CD1c-positive myeloid dendritic cell (primary cell): ENCODE results near the gene MAP2K3.

Source experiments
- DNase-seq: peaks from one replicate; pipeline ENCODE4 v3.0.0-alpha.2; 2016; ENCODE audit errors: extremely low spot score

Gene MAP2K3

GRCh38 chr17:21252796-21253645, 31.5 kb upstream of the MAP2K3 start, which contains the start of gene NATD1:
TSS of gene NATD1 (minus strand) at chr17:21253410. CDS start at chr17:21253264, 146 bp downstream.
- DNase-seq: peak; percentile 91

GRCh38 chr17:21253646-21254441, 30.7 kb upstream of the MAP2K3 start:
- no peak for DNase-seq

- DNase-seq: no peak
These were observed 25.9 kb upstream of the MAP2K3 start for GRCh38 chr17:21258593-21258992.

- DNase-seq: no peak
These were observed 22.1 kb upstream of the MAP2K3 start for GRCh38 chr17:21262259-21262993.

- no peak for DNase-seq
These were observed 21.1 kb upstream of the MAP2K3 start for GRCh38 chr17:21263376-21263775.

- DNase-seq: no peak
These were observed 15.8 kb upstream of the MAP2K3 start for GRCh38 chr17:21268596-21269188.

- no peak for DNase-seq
These were observed 15.1 kb upstream of the MAP2K3 start for GRCh38 chr17:21269394-21269793.

GRCh38 chr17:21271454-21272183, 12.9 kb upstream of the MAP2K3 start:
- no peak for DNase-seq

- DNase-seq: no peak
These were observed 12.3 kb upstream of the MAP2K3 start for GRCh38 chr17:21272250-21272649.

- DNase-seq: no peak
These were observed 11.4 kb upstream of the MAP2K3 start for GRCh38 chr17:21272881-21273792.

- no peak for DNase-seq
These were observed 9.4 kb upstream of the MAP2K3 start for GRCh38 chr17:21275047-21275578.

GRCh38 chr17:21275579-21276263, 8.8 kb upstream of the MAP2K3 start:
- peak; percentile 95 for DNase-seq

- DNase-seq: no peak
These were observed 8.3 kb upstream of the MAP2K3 start for GRCh38 chr17:21276264-21276588.

- no peak for DNase-seq
These were observed 7.2 kb upstream of the MAP2K3 start for GRCh38 chr17:21277332-21277731.

- peak; percentile 46 for DNase-seq
These were observed 5.9 kb upstream of the MAP2K3 start for GRCh38 chr17:21278450-21279197.

GRCh38 chr17:21279198-21279535, 5.3 kb upstream of the MAP2K3 start:
- no peak for DNase-seq

- no peak for DNase-seq
These were observed 4.9 kb upstream of the MAP2K3 start for GRCh38 chr17:21279582-21279981.

- peak; percentile 93 for DNase-seq
These were observed 4.4 kb upstream of the MAP2K3 start for GRCh38 chr17:21280081-21280518.

GRCh38 chr17:21282231-21282630, 2.3 kb upstream of the MAP2K3 start:
- DNase-seq: peak; percentile 68
